Stimulated activated memory B cell treated with anti-CD40 and anti-IgM and Interleukin-4, amounts not matched to agents 10 μg/mL and 1 μg/mL and 100 μg/mL, for 72 hours (primary cell): ENCODE results near the gene TRMT10C.
"Not testable (repeated sequence)": the region's sequence is repeated elsewhere in the genome, so short reads cannot be mapped to it uniquely, and the experiment has no call there.

Experiments used
- ATAC-seq: fragments of 150-1000 bp; cut with Tn5 transposase; 2 replicates; pipeline ENCODE4 v1.10.0; 2021
- H3K27ac Mint-ChIP-seq: one replicate; pipeline ENCODE4 v1.8.0; 2022; ENCODE audit warnings: mild to moderate bottlenecking, mixed read lengths
- H3K27me3 Mint-ChIP-seq: one replicate; pipeline ENCODE4 v1.8.0; 2022; ENCODE audit warnings: mixed read lengths
- H3K36me3 Mint-ChIP-seq: one replicate; pipeline ENCODE4 v1.8.0; 2022; ENCODE audit warnings: mixed read lengths
- H3K4me1 Mint-ChIP-seq: one replicate; pipeline ENCODE4 v1.8.0; 2022; ENCODE audit warnings: mixed read lengths
- H3K4me3 Mint-ChIP-seq: one replicate; pipeline ENCODE4 v1.8.0; 2022; ENCODE audit warnings: mild to moderate bottlenecking, moderate library complexity, mixed read lengths
- H3K9me3 Mint-ChIP-seq: one replicate; pipeline ENCODE4 v1.8.0; 2022; ENCODE audit warnings: mixed read lengths

Gene TRMT10C

GRCh38 chr3:101574388-101575112 is 12.9 kb downstream of the TRMT10C start:
- Mint-ChIP-seq H3K36me3 (peaks cover 7% of the 10 kb centered on the region), H3K4me3 (peak overlapping the region; percentile 82), H3K27ac (peak overlapping the region; percentile 87), H3K9me3 (no peaks in the 10 kb centered on the region), H3K27me3 (no peaks in the 10 kb centered on the region), H3K4me1 (peaks cover 46% of the 10 kb centered on the region)
- ATAC-seq = peak; percentile 83

DNA sequence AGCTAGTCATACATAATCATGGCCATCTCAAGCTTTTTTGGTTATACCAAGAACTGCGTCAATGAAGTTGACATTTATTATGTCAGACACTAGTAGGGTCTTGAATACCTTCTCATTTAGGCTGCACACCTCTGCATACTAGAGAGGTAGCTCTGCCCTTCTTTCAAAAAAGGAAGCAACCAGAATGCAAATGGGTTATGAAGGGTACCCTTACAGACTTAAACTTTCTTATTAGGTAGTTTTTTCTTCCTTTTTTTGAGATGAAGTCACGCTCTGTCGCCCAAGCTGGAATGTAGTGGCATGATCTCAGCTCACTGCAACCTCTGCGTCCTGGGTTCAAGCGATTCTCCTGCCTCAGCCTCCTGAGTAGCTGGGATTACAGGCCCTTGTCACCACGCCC is 15.6 kb downstream of the TRMT10C start:
- Mint-ChIP-seq H3K36me3 (peaks cover 15% of the 10 kb centered on the region), H3K27ac (peak overlapping the region; percentile 17), H3K4me3 (no peak overlapping the region), H3K4me1 (peaks cover 54% of the 10 kb centered on the region), H3K9me3 (no peaks in the 10 kb centered on the region), H3K27me3 (no peaks in the 10 kb centered on the region)
- no peak for ATAC-seq

- Mint-ChIP-seq H3K27ac (no peak overlapping the region), H3K4me1 (peaks cover 14% of the 10 kb centered on the region)
- no peak for ATAC-seq
Observed at GRCh38 chr3:101588616-101589015, 26.9 kb downstream of the TRMT10C start.

GRCh38 chr3:101591071-101591470 is 29.4 kb downstream of the TRMT10C start:
- no peak overlapping the region for H3K4me3 Mint-ChIP-seq
- ATAC-seq = no peak
- no peaks in the 10 kb centered on the region for H3K9me3 Mint-ChIP-seq
- no peaks in the 10 kb centered on the region for H3K27me3 Mint-ChIP-seq
- H3K4me1 Mint-ChIP-seq = peaks cover 14% of the 10 kb centered on the region
- peaks cover 36% of the 10 kb centered on the region for H3K36me3 Mint-ChIP-seq
- no peak overlapping the region for H3K27ac Mint-ChIP-seq

More at GRCh38 chr3:101588616-101589015, 26.9 kb downstream of the TRMT10C start:
- no peaks in the 10 kb centered on the region for H3K27me3 Mint-ChIP-seq
- no peaks in the 10 kb centered on the region for H3K9me3 Mint-ChIP-seq
- H3K4me3 Mint-ChIP-seq = no peak overlapping the region
- peaks cover 37% of the 10 kb centered on the region for H3K36me3 Mint-ChIP-seq

DNA sequence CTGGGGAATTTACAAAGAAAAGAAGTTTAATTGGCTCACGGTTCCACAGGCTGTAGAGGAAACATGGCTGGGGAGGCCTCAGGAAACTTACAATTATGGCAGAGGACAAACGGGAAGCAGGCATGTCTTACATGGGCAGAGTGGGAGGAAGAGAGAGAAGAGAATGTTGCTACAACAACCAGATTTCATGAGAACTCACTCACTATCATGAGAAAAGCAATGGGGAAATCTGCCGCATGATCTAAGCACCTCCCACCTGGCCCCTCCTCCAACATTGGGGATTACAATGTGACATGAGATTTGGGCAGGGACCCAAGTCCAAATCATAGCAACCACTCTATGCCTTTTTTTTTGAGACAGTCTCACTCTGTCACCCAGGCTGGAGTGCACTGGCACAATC is 41.1 kb downstream of the TRMT10C start:
- Mint-ChIP-seq H3K4me3 (no peak overlapping the region), H3K27ac (no peak overlapping the region), H3K36me3 (peaks cover 5% of the 10 kb centered on the region), H3K9me3 (peaks cover 3% of the 10 kb centered on the region), H3K27me3 (no peaks in the 10 kb centered on the region), H3K4me1 (no peaks in the 10 kb centered on the region)
- no peak for ATAC-seq

GRCh38 chr3:101603184-101603583 is 41.5 kb downstream of the TRMT10C start:
- H3K36me3 Mint-ChIP-seq = peaks cover 4% of the 10 kb centered on the region

DNA sequence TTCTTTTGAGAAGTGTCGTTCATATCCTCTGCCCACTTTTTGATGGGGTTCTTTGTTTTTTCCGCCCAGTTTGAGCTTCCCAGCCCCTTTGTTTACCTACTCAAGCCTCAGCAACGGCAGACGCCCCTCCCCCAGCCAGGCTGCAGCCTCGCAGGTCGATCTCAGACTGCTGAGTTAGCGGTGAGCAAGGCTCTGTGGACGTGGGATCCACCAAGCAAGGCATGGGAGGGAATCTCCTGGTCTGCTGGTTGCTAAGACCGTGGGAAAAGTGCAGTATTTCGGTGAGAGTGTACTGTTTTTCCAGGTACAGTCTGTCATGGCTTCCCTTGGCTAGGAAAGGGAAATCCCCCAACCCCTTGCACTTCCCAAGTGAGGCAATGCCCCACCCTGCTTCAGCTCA is 43.7 kb downstream of the TRMT10C start:
- not testable (repeated sequence) for H3K27ac Mint-ChIP-seq, H3K9me3 Mint-ChIP-seq, H3K4me3 Mint-ChIP-seq, H3K36me3 Mint-ChIP-seq, H3K27me3 Mint-ChIP-seq, H3K4me1 Mint-ChIP-seq, ATAC-seq

More at GRCh38 chr3:101603184-101603583, 41.5 kb downstream of the TRMT10C start:
- no peak overlapping the region for H3K4me3 Mint-ChIP-seq
- H3K27me3 Mint-ChIP-seq = no peaks in the 10 kb centered on the region
- H3K9me3 Mint-ChIP-seq = peaks cover 3% of the 10 kb centered on the region
- ATAC-seq = no peak
- no peak overlapping the region for H3K27ac Mint-ChIP-seq
- H3K4me1 Mint-ChIP-seq = no peaks in the 10 kb centered on the region

- H3K27me3 Mint-ChIP-seq = no peaks in the 10 kb centered on the region
- peaks cover 18% of the 10 kb centered on the region for H3K4me1 Mint-ChIP-seq
- no peak overlapping the region for H3K4me3 Mint-ChIP-seq
- H3K36me3 Mint-ChIP-seq = no peaks in the 10 kb centered on the region
- ATAC-seq = peak; percentile 67
- no peak overlapping the region for H3K27ac Mint-ChIP-seq
- no peaks in the 10 kb centered on the region for H3K9me3 Mint-ChIP-seq
Observed at GRCh38 chr3:101611023-101611422, 49.4 kb downstream of the TRMT10C start.

- ATAC-seq, H3K9me3 Mint-ChIP-seq, H3K4me3 Mint-ChIP-seq, H3K36me3 Mint-ChIP-seq, H3K27me3 Mint-ChIP-seq: not testable (repeated sequence)
- Mint-ChIP-seq H3K4me1 (peaks cover 18% of the 10 kb centered on the region), H3K27ac (peak overlapping the region; percentile 86)
Observed at GRCh38 chr3:101613014-101613413, 51.3 kb downstream of the TRMT10C start.

DNA sequence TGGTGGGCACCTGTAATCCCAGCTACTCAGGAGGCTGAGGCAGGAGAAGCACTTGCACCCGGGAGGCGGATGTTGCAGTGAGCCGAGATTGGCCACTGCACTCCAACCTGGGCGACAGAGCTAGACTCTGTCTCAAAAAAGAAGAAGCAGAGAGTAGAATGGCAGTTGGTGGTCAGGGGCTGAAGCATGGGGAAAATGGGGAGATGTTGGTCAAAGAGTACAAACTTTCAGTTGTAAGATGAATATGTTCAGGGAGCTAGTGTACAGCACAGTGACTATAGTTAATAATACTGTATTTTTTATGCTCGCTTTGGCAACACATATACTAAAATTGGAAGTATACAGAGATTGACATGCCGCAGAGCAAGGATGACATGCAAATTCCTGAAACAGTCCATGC is 53.9 kb downstream of the TRMT10C start:
- H3K9me3 Mint-ChIP-seq = no peaks in the 10 kb centered on the region
- ATAC-seq = no peak
- no peaks in the 10 kb centered on the region for H3K36me3 Mint-ChIP-seq
- peaks cover 18% of the 10 kb centered on the region for H3K4me1 Mint-ChIP-seq
- no peak overlapping the region for H3K27ac Mint-ChIP-seq
- no peaks in the 10 kb centered on the region for H3K27me3 Mint-ChIP-seq
- H3K4me3 Mint-ChIP-seq = no peak overlapping the region
